GM12873 (cell line): ENCODE data around the gene IQCN.

Experiments
- TF ChIP-seq, protein P1 (sequence below): IDR thresholded peaks from 2 replicates; pipeline ENCODE4 v1.5.1; 2012; ENCODE audit warnings: low read depth, mild to moderate bottlenecking, moderate library complexity, low read length, control low read depth; ENCODE audit not compliant: insufficient read depth; ENCODE audit errors: missing control alignments

Gene IQCN

DNA sequence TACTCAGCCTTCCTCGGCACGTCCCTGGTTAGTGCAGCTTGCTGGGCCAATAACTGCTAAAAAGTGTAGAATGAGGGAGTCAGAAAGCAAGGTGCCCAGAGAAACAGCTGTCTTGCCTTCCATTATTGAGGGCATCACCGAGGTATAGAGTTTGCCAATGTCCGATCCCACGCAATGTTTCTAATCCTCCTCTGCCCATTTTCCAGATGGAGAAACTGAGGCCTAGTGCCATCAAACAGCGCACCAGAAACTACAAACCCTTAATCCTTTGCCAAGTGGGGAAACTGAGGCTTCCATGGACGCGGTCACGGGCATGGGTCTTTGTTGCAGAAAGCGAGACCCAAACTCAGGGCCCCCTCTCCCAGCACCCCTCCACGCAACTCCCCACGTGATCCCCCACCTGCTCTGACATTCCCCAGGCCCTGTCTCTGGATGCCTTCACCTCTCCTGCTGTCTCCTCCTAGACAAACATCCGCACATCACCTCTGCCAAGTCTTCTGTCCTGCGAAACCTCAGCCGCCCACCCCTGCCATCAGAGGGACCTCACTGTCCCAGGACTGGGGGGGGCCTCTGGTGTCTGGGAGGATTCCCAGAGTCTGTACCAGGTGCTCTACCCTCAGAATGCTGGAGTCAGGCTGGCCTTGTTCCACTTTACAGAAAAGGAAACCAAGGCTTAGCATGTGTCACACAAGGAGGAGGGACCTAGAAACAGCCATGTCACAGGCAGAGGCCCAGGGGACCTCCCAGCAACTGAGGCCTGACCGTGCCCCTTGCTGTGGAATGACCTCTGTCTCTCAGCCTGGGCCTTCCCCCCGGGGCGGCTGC lies 47.1 kb downstream of the IQCN start:
- TF ChIP-seq, protein P1, sequence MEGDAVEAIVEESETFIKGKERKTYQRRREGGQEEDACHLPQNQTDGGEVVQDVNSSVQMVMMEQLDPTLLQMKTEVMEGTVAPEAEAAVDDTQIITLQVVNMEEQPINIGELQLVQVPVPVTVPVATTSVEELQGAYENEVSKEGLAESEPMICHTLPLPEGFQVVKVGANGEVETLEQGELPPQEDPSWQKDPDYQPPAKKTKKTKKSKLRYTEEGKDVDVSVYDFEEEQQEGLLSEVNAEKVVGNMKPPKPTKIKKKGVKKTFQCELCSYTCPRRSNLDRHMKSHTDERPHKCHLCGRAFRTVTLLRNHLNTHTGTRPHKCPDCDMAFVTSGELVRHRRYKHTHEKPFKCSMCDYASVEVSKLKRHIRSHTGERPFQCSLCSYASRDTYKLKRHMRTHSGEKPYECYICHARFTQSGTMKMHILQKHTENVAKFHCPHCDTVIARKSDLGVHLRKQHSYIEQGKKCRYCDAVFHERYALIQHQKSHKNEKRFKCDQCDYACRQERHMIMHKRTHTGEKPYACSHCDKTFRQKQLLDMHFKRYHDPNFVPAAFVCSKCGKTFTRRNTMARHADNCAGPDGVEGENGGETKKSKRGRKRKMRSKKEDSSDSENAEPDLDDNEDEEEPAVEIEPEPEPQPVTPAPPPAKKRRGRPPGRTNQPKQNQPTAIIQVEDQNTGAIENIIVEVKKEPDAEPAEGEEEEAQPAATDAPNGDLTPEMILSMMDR, result no peak

GRCh38 chr19:18225702-18226468 lies 48.4 kb downstream of the IQCN start, which contains the start of gene PDE4C:
PDE4C (minus strand) TSS chr19:18226438; CDS start chr19:18226415, 23 bp downstream.
- TF ChIP-seq, protein P1, result no peak

GRCh38 chr19:18225355-18225701 lies 48.9 kb downstream of the IQCN start:
- TF ChIP-seq, protein P1, result no peak

GRCh38 chr19:18224525-18225354 lies 49.5 kb downstream of the IQCN start:
- TF ChIP-seq, protein P1, result no peak

GRCh38 chr19:18223860-18224524 lies 50.3 kb downstream of the IQCN start:
- TF ChIP-seq, protein P1, result no peak

- TF ChIP-seq, protein P1, result no peak
Measured at GRCh38 chr19:18221815-18222725, 52.2 kb downstream of the IQCN start.
